K562 treated with DMSO at 1 percent for 12 hours (cell line): Measurements from ENCODE around the gene IL10. TPM values are rescaled to one million over a fixed set of nuclear protein-coding genes. Genes with fewer than 3 reads are reported as not detected.

Source experiments
- total RNA-seq: library from RNA; unstranded; fragments of 300-600 nt; gene quantifications from 2 replicates; pipeline ENCODE4 v1.2.3, GENCODE V29; 2022; ENCODE audit not compliant: insufficient read depth

IL10 gene
- not detected in 2 replicates for total RNA-seq

DNA sequence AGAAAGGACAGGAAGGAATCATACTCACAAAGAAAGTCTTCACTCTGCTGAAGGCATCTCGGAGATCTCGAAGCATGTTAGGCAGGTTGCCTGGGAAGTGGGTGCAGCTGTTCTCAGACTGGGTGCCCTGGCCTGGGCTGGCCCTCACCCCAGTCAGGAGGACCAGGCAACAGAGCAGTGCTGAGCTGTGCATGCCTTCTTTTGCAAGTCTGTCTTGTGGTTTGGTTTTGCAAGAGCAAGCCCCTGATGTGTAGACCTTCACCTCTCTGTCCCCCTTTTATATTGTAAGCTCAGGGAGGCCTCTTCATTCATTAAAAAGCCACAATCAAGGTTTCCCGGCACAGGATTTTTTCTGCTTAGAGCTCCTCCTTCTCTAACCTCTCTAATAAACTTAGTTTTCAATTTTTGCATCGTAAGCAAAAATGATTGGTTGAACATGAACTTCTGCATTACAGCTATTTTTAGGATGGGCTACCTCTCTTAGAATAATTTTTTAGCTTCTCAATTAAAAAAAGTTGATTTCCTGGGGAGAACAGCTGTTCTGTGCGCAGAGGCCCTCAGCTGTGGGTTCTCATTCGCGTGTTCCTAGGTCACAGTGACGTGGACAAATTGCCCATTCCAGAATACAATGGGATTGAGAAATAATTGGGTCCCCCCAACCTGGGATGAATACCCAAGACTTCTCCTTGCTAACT, at the start of gene IL10:
Gene IL10, minus strand, starts transcription at position 252 of the 695 bp plus-strand sequence. Its CDS starts 59 bp downstream, at position 193.

GRCh38 chr1:206770531-206771337, 1.6 kb downstream of the IL10 start, which contains the start of gene IL19:
IL19 (plus strand) TSS chr1:206770773; CDS start chr1:206836663, 65,890 bp downstream.

Other genes with a start within 250 kb of the IL10 start
- gene EIF2D, start 160.0 kb downstream of the IL10 start, total RNA-seq = 73.5 and 106 TPM in 2 replicates
- 6.2 and 28.3 TPM in 2 replicates for gene DYRK3, start 137.0 kb downstream of the IL10 start, total RNA-seq
- gene MAPKAPK2, start 87.6 kb downstream of the IL10 start, total RNA-seq = 74.1 and 114 TPM in 2 replicates
- gene IL19, start 1.7 kb downstream of the IL10 start, total RNA-seq = not detected in 2 replicates
- gene IL20, start 93.1 kb upstream of the IL10 start, total RNA-seq = not detected in 2 replicates
- gene IL24, start 124.9 kb upstream of the IL10 start, total RNA-seq = not detected in 2 replicates
- not detected in 2 replicates for gene FCMR, start 149.4 kb upstream of the IL10 start, total RNA-seq
- gene PIGR, start 174.0 kb upstream of the IL10 start, total RNA-seq = 0.14 TPM in 1 of 2 replicates, not detected in the other
- gene FCAMR, start 198.0 kb upstream of the IL10 start, total RNA-seq = not detected in 2 replicates